Upper lobe of left lung (tissue), 6 donors: ENCODE results near the gene PRDX1. TPM values are rescaled to one million over a fixed set of nuclear protein-coding genes. Genes with fewer than 3 reads are reported as not detected.

ENCODE experiments used
- ATAC-seq, 2 donors: fragments of 200-7000 bp; cut with Tn5 transposase; one replicate each; pipeline ENCODE4 v1.9.1; 2022; ENCODE audit warnings: mild to moderate bottlenecking in 2 of 2, moderate library complexity in 2 of 2; ENCODE audit not compliant: low FRiP score in 2 of 2
- DNase-seq, 2 donors: peaks; one replicate each; pipeline ENCODE4 v3.0.0-alpha.2; 2019 to 2020
- H3K27ac ChIP-seq, 4 donors: fragments of 200-600 bp; sonication (generic); one replicate each; pipeline ENCODE4 v1.5.1; 2016 to 2019
- H3K27me3 ChIP-seq, 4 donors: fragments of 200-600 bp; sonication (generic); one replicate each; pipeline ENCODE4 v1.5.1; 2017 to 2019
- H3K36me3 ChIP-seq, 4 donors: fragments of 200-600 bp; sonication (generic); one replicate each; pipeline ENCODE4 v1.5.1; 2016 to 2019
- H3K4me1 ChIP-seq, 4 donors: fragments of 200-600 bp; sonication (generic); one replicate each; pipeline ENCODE4 v1.5.1; 2018 to 2019
- H3K4me3 ChIP-seq, 4 donors: fragments of 200-600 bp; sonication (generic); one replicate each; pipeline ENCODE4 v1.5.1; 2017 to 2019; ENCODE audit warnings: mild to moderate bottlenecking in 2 of 4, moderate library complexity in 1 of 4
- H3K9me3 ChIP-seq, 4 donors: fragments of 200-600 bp; sonication (generic); one replicate each; pipeline ENCODE4 v1.5.1; 2018 to 2019
- CTCF ChIP-seq, 6 experiments: fragments of 450-650 bp in 4 of 6; fragments of 200-600 bp in 2 of 6; sonication (generic) in 2 of 6; IDR thresholded peaks; one replicate each; pipeline ENCODE4 v1.5.1; 2016 to 2019; ENCODE audit warnings: antibody characterized with exemption in 6 of 6
- EP300 ChIP-seq, 4 donors: sonication (generic); formaldehyde crosslinking; IDR thresholded peaks; one replicate each; pipeline ENCODE4 v1.5.1; 2017; ENCODE audit warnings: antibody characterized with exemption in 4 of 4, control low read depth in 2 of 4
- POLR2A ChIP-seq, 4 donors: fragments of 450-650 bp; IDR thresholded peaks; one replicate each; pipeline ENCODE4 v1.5.1; 2016 to 2017; ENCODE audit warnings: antibody characterized with exemption in 4 of 4, mild to moderate bottlenecking in 2 of 4
- POLR2AphosphoS5 ChIP-seq, 2 donors: sonication (generic); formaldehyde crosslinking; IDR thresholded peaks; one replicate each; pipeline ENCODE4 v1.5.1; 2017; ENCODE audit warnings: antibody characterized with exemption in 2 of 2
- WGBS, 2 donors: methylation state at CpG; one replicate each; pipeline ENCODE4 v1.1.5; 2017 to 2018; 5-methylcytosine and 5-hydroxymethylcytosine counted together
- total RNA-seq, 6 donors: library from RNA; depleted of rRNA in 4 of 6; stranded (reverse); fragments of >200 nt in 4 of 6; gene quantifications; one replicate each; pipeline versions ENCODE4 v1.1.0 to v1.2.1, GENCODE V29; 2016 to 2021
- donor health status: DM: no; HTN: no; CAD: no; lungs with moderate emphysema.
- donor health status: DM: no; HTN: yes; CAD: no; lungs with severe emphysema.

The PRDX1 gene
- total RNA-seq, 6 donors from 2014 or later, result 108 to 468 (median 390) TPM

GRCh38 chr1:45510036-45510971 is 11.4 kb downstream of the PRDX1 start:
- 62 to 63% methylated on average over 9 of the region's 9 CpGs for WGBS, 2 donors
- DNase-seq, result no peak
- TF ChIP-seq POLR2A (IDR thresholded peaks at IDR 0.05), result no peak
- no peak for TF ChIP-seq POLR2AphosphoS5 (IDR thresholded peaks at IDR 0.05)
- no peak for TF ChIP-seq CTCF (IDR thresholded peaks at IDR 0.05)
- no peak for TF ChIP-seq EP300 (IDR thresholded peaks at IDR 0.05)
- Histone ChIP-seq H3K27ac (peak overlapping the region in 3 of 4 donors; percentile 20 to 50 (median 28)), H3K27me3 (no peaks in the 10 kb centered on the region), H3K9me3 (no peaks in the 10 kb centered on the region), H3K4me1 (peaks cover 11 to 20% (median 15%) of the 10 kb centered on the region in 4 donors), H3K36me3 (peaks cover 33 to 72% (median 57%) of the 10 kb centered on the region in 4 donors), H3K4me3 (no peak overlapping the region)
- ATAC-seq, result no peak

- peaks cover 5 to 16% (median 13%) of the 10 kb centered on the region in 4 donors for H3K4me1 ChIP-seq
- H3K36me3 ChIP-seq, result peaks cover 18 to 54% (median 42%) of the 10 kb centered on the region in 4 donors
- H3K4me3 ChIP-seq, result no peak overlapping the region
- H3K9me3 ChIP-seq, result no peaks in the 10 kb centered on the region
- H3K27ac ChIP-seq, result peak overlapping the region; percentile 11 to 57 (median 41)
- ATAC-seq, result peak in 1 of 2 donors; percentile 24
- TF ChIP-seq CTCF (IDR thresholded peaks at IDR 0.05) (peak in 3 of 6 experiments; percentile 10 to 33 (median 27)), POLR2A (IDR thresholded peaks at IDR 0.05) (no peak), EP300 (IDR thresholded peaks at IDR 0.05) (no peak), POLR2AphosphoS5 (IDR thresholded peaks at IDR 0.05) (no peak)
- WGBS, 2 donors, result 66 to 76% methylated on average over 12 to 15 of the region's 15 CpGs
- H3K27me3 ChIP-seq, result no peaks in the 10 kb centered on the region
- DNase-seq, result no peak
These were observed 13.2 kb downstream of the PRDX1 start for GRCh38 chr1:45508295-45509151.

- Histone ChIP-seq H3K9me3 (no peaks in the 10 kb centered on the region), H3K27me3 (no peaks in the 10 kb centered on the region), H3K4me3 (no peak overlapping the region), H3K4me1 (peaks cover 5 to 15% (median 11%) of the 10 kb centered on the region in 4 donors), H3K36me3 (peaks cover 18 to 48% (median 36%) of the 10 kb centered on the region in 4 donors), H3K27ac (peak overlapping the region in 3 of 4 donors; percentile 11 to 57 (median 50))
- no peak for ATAC-seq
- no peak for TF ChIP-seq POLR2AphosphoS5 (IDR thresholded peaks at IDR 0.05)
- TF ChIP-seq CTCF (IDR thresholded peaks at IDR 0.05), result no peak
- no peak for TF ChIP-seq POLR2A (IDR thresholded peaks at IDR 0.05)
- TF ChIP-seq EP300 (IDR thresholded peaks at IDR 0.05), result no peak
- WGBS, 2 donors, result 69 to 94% methylated on average over 3 to 4 of the region's 4 CpGs
- no peak for DNase-seq
These were observed 13.8 kb downstream of the PRDX1 start for GRCh38 chr1:45507893-45508292.

GRCh38 chr1:45507195-45507594 is 14.5 kb downstream of the PRDX1 start:
- WGBS, 2 donors, result 92 to 94% methylated on average over 6 of the region's 6 CpGs
- Histone ChIP-seq H3K9me3 (no peaks in the 10 kb centered on the region), H3K4me3 (no peak overlapping the region), H3K4me1 (peaks cover 5 to 12% (median 9%) of the 10 kb centered on the region in 4 donors), H3K36me3 (peaks cover 18 to 41% (median 30%) of the 10 kb centered on the region in 4 donors), H3K27ac (peak overlapping the region in 1 of 4 donors; percentile 50), H3K27me3 (no peaks in the 10 kb centered on the region)
- ATAC-seq (peak in 1 of 2 donors; percentile 16), DNase-seq (no peak)
- no peak for TF ChIP-seq POLR2A (IDR thresholded peaks at IDR 0.05)
- TF ChIP-seq EP300 (IDR thresholded peaks at IDR 0.05), result no peak
- no peak for TF ChIP-seq CTCF (IDR thresholded peaks at IDR 0.05)
- no peak for TF ChIP-seq POLR2AphosphoS5 (IDR thresholded peaks at IDR 0.05)
